ENCODE measurements around the gene SLC38A10.

SLC38A10 gene

GRCh38 chr17:81221371-81221841, 73.7 kb downstream of the SLC38A10 start:
- Histone ChIP-seq H3K36me3 (ENCODE audit: control insufficient read depth in 2 of 2, insufficient read depth in 2 of 2, low read length in 2 of 2) (no peaks in the 10 kb centered on the region), H3K9ac (ENCODE audit: low read depth in 1 of 2, low read length in 2 of 2) (no peak overlapping the region), H3K9me3 (ENCODE audit: control insufficient read depth in 2 of 2, low read length in 2 of 2) (no peaks in the 10 kb centered on the region), H3K4me3 (ENCODE audit: low read length in 2 of 2) (no peak overlapping the region), H3K27ac (ENCODE audit: low read depth in 2 of 2, low read length in 2 of 2) (no peak overlapping the region), H3K4me1 (ENCODE audit: control insufficient read depth in 2 of 2, insufficient read depth in 2 of 2, low read length in 2 of 2) (peaks cover 18 to 21% of the 10 kb centered on the region in 2 donors), H3K27me3 (ENCODE audit: control insufficient read depth in 2 of 2, insufficient read depth in 2 of 2, low read length in 2 of 2) (no peaks in the 10 kb centered on the region)

- Histone ChIP-seq H3K4me3 (ENCODE audit: low read length in 2 of 2) (no peak overlapping the region), H3K9me3 (ENCODE audit: control insufficient read depth in 2 of 2, low read length in 2 of 2) (no peaks in the 10 kb centered on the region), H3K27ac (ENCODE audit: low read depth in 2 of 2, low read length in 2 of 2) (no peak overlapping the region), H3K9ac (ENCODE audit: low read depth in 1 of 2, low read length in 2 of 2) (no peak overlapping the region), H3K36me3 (ENCODE audit: control insufficient read depth in 2 of 2, insufficient read depth in 2 of 2, low read length in 2 of 2) (no peaks in the 10 kb centered on the region), H3K27me3 (ENCODE audit: control insufficient read depth in 2 of 2, insufficient read depth in 2 of 2, low read length in 2 of 2) (no peaks in the 10 kb centered on the region), H3K4me1 (ENCODE audit: control insufficient read depth in 2 of 2, insufficient read depth in 2 of 2, low read length in 2 of 2) (peaks cover 18 to 21% of the 10 kb centered on the region in 2 donors)
These were observed 75.5 kb downstream of the SLC38A10 start for GRCh38 chr17:81219476-81220180.

GRCh38 chr17:81218991-81219390, 76.1 kb downstream of the SLC38A10 start:
- Histone ChIP-seq H3K27me3 (ENCODE audit: control insufficient read depth in 2 of 2, insufficient read depth in 2 of 2, low read length in 2 of 2) (no peaks in the 10 kb centered on the region), H3K9me3 (ENCODE audit: control insufficient read depth in 2 of 2, low read length in 2 of 2) (no peaks in the 10 kb centered on the region), H3K36me3 (ENCODE audit: control insufficient read depth in 2 of 2, insufficient read depth in 2 of 2, low read length in 2 of 2) (no peaks in the 10 kb centered on the region), H3K9ac (ENCODE audit: low read depth in 1 of 2, low read length in 2 of 2) (no peak overlapping the region), H3K27ac (ENCODE audit: low read depth in 2 of 2, low read length in 2 of 2) (no peak overlapping the region), H3K4me3 (ENCODE audit: low read length in 2 of 2) (no peak overlapping the region), H3K4me1 (ENCODE audit: control insufficient read depth in 2 of 2, insufficient read depth in 2 of 2, low read length in 2 of 2) (peaks cover 16 to 21% of the 10 kb centered on the region in 2 donors)

- no peak overlapping the region for H3K27ac ChIP-seq (ENCODE audit: low read depth in 2 of 2, low read length in 2 of 2)
These were observed 76.6 kb downstream of the SLC38A10 start for GRCh38 chr17:81218459-81218858.

GRCh38 chr17:81217491-81217890, 77.6 kb downstream of the SLC38A10 start:
- Histone ChIP-seq H3K27me3 (ENCODE audit: control insufficient read depth in 2 of 2, insufficient read depth in 2 of 2, low read length in 2 of 2) (no peaks in the 10 kb centered on the region), H3K4me3 (ENCODE audit: low read length in 2 of 2) (no peak overlapping the region), H3K27ac (ENCODE audit: low read depth in 2 of 2, low read length in 2 of 2) (no peak overlapping the region), H3K4me1 (ENCODE audit: control insufficient read depth in 2 of 2, insufficient read depth in 2 of 2, low read length in 2 of 2) (peaks cover 9 to 13% of the 10 kb centered on the region in 2 donors), H3K36me3 (ENCODE audit: control insufficient read depth in 2 of 2, insufficient read depth in 2 of 2, low read length in 2 of 2) (no peaks in the 10 kb centered on the region), H3K9ac (ENCODE audit: low read depth in 1 of 2, low read length in 2 of 2) (no peak overlapping the region), H3K9me3 (ENCODE audit: control insufficient read depth in 2 of 2, low read length in 2 of 2) (no peaks in the 10 kb centered on the region)

More at GRCh38 chr17:81218459-81218858, 76.6 kb downstream of the SLC38A10 start:
- H3K4me1 ChIP-seq (ENCODE audit: control insufficient read depth in 2 of 2, insufficient read depth in 2 of 2, low read length in 2 of 2): peaks cover 12 to 18% of the 10 kb centered on the region in 2 donors
- H3K9me3 ChIP-seq (ENCODE audit: control insufficient read depth in 2 of 2, low read length in 2 of 2): no peaks in the 10 kb centered on the region
- no peak overlapping the region for H3K4me3 ChIP-seq (ENCODE audit: low read length in 2 of 2)
- no peaks in the 10 kb centered on the region for H3K36me3 ChIP-seq (ENCODE audit: control insufficient read depth in 2 of 2, insufficient read depth in 2 of 2, low read length in 2 of 2)
- H3K27me3 ChIP-seq (ENCODE audit: control insufficient read depth in 2 of 2, insufficient read depth in 2 of 2, low read length in 2 of 2): no peaks in the 10 kb centered on the region
- H3K9ac ChIP-seq (ENCODE audit: low read depth in 1 of 2, low read length in 2 of 2): no peak overlapping the region

- Histone ChIP-seq H3K9me3 (ENCODE audit: control insufficient read depth in 2 of 2, low read length in 2 of 2) (no peaks in the 10 kb centered on the region), H3K4me1 (ENCODE audit: control insufficient read depth in 2 of 2, insufficient read depth in 2 of 2, low read length in 2 of 2) (no peaks in the 10 kb centered on the region), H3K27ac (ENCODE audit: low read depth in 2 of 2, low read length in 2 of 2) (no peak overlapping the region)
These were observed 81.1 kb downstream of the SLC38A10 start for GRCh38 chr17:81213978-81214377.

GRCh38 chr17:81212365-81212764, 82.7 kb downstream of the SLC38A10 start:
- Histone ChIP-seq H3K27me3 (ENCODE audit: control insufficient read depth in 2 of 2, insufficient read depth in 2 of 2, low read length in 2 of 2) (no peaks in the 10 kb centered on the region), H3K27ac (ENCODE audit: low read depth in 2 of 2, low read length in 2 of 2) (no peak overlapping the region), H3K9me3 (ENCODE audit: control insufficient read depth in 2 of 2, low read length in 2 of 2) (no peaks in the 10 kb centered on the region), H3K9ac (ENCODE audit: low read depth in 1 of 2, low read length in 2 of 2) (no peak overlapping the region), H3K4me3 (ENCODE audit: low read length in 2 of 2) (no peak overlapping the region), H3K4me1 (ENCODE audit: control insufficient read depth in 2 of 2, insufficient read depth in 2 of 2, low read length in 2 of 2) (no peaks in the 10 kb centered on the region), H3K36me3 (ENCODE audit: control insufficient read depth in 2 of 2, insufficient read depth in 2 of 2, low read length in 2 of 2) (no peaks in the 10 kb centered on the region)

More at GRCh38 chr17:81213978-81214377, 81.1 kb downstream of the SLC38A10 start:
- Histone ChIP-seq H3K27me3 (ENCODE audit: control insufficient read depth in 2 of 2, insufficient read depth in 2 of 2, low read length in 2 of 2) (no peaks in the 10 kb centered on the region), H3K36me3 (ENCODE audit: control insufficient read depth in 2 of 2, insufficient read depth in 2 of 2, low read length in 2 of 2) (no peaks in the 10 kb centered on the region), H3K4me3 (ENCODE audit: low read length in 2 of 2) (no peak overlapping the region), H3K9ac (ENCODE audit: low read depth in 1 of 2, low read length in 2 of 2) (no peak overlapping the region)

GRCh38 chr17:81210868-81211267, 84.2 kb downstream of the SLC38A10 start:
- H3K36me3 ChIP-seq (ENCODE audit: control insufficient read depth in 2 of 2, insufficient read depth in 2 of 2, low read length in 2 of 2): no peaks in the 10 kb centered on the region
- H3K27ac ChIP-seq (ENCODE audit: low read depth in 2 of 2, low read length in 2 of 2): no peak overlapping the region
- no peaks in the 10 kb centered on the region for H3K4me1 ChIP-seq (ENCODE audit: control insufficient read depth in 2 of 2, insufficient read depth in 2 of 2, low read length in 2 of 2)
- no peak overlapping the region for H3K4me3 ChIP-seq (ENCODE audit: low read length in 2 of 2)
- no peaks in the 10 kb centered on the region for H3K9me3 ChIP-seq (ENCODE audit: control insufficient read depth in 2 of 2, low read length in 2 of 2)
- no peaks in the 10 kb centered on the region for H3K27me3 ChIP-seq (ENCODE audit: control insufficient read depth in 2 of 2, insufficient read depth in 2 of 2, low read length in 2 of 2)
- H3K9ac ChIP-seq (ENCODE audit: low read depth in 1 of 2, low read length in 2 of 2): no peak overlapping the region

GRCh38 chr17:81210466-81210865, 84.6 kb downstream of the SLC38A10 start:
- no peak overlapping the region for H3K9ac ChIP-seq (ENCODE audit: low read depth in 1 of 2, low read length in 2 of 2)
- no peaks in the 10 kb centered on the region for H3K4me1 ChIP-seq (ENCODE audit: control insufficient read depth in 2 of 2, insufficient read depth in 2 of 2, low read length in 2 of 2)
- H3K27ac ChIP-seq (ENCODE audit: low read depth in 2 of 2, low read length in 2 of 2): no peak overlapping the region
- no peaks in the 10 kb centered on the region for H3K9me3 ChIP-seq (ENCODE audit: control insufficient read depth in 2 of 2, low read length in 2 of 2)
- no peaks in the 10 kb centered on the region for H3K27me3 ChIP-seq (ENCODE audit: control insufficient read depth in 2 of 2, insufficient read depth in 2 of 2, low read length in 2 of 2)
- H3K36me3 ChIP-seq (ENCODE audit: control insufficient read depth in 2 of 2, insufficient read depth in 2 of 2, low read length in 2 of 2): no peaks in the 10 kb centered on the region
- H3K4me3 ChIP-seq (ENCODE audit: low read length in 2 of 2): no peak overlapping the region

- H3K27me3 ChIP-seq (ENCODE audit: control insufficient read depth in 2 of 2, insufficient read depth in 2 of 2, low read length in 2 of 2): no peaks in the 10 kb centered on the region
- H3K4me3 ChIP-seq (ENCODE audit: low read length in 2 of 2): no peak overlapping the region
- no peaks in the 10 kb centered on the region for H3K36me3 ChIP-seq (ENCODE audit: control insufficient read depth in 2 of 2, insufficient read depth in 2 of 2, low read length in 2 of 2)
- H3K27ac ChIP-seq (ENCODE audit: low read depth in 2 of 2, low read length in 2 of 2): no peak overlapping the region
- H3K9ac ChIP-seq (ENCODE audit: low read depth in 1 of 2, low read length in 2 of 2): no peak overlapping the region
- no peaks in the 10 kb centered on the region for H3K9me3 ChIP-seq (ENCODE audit: control insufficient read depth in 2 of 2, low read length in 2 of 2)
- no peaks in the 10 kb centered on the region for H3K4me1 ChIP-seq (ENCODE audit: control insufficient read depth in 2 of 2, insufficient read depth in 2 of 2, low read length in 2 of 2)
These were observed 86.0 kb downstream of the SLC38A10 start for GRCh38 chr17:81209141-81209540.

Data from mucosa of rectum (tissue), 2 donors.